ENCODE results near the gene LSM4. TPM values are rescaled to one million over a fixed set of nuclear protein-coding genes. Genes with fewer than 3 reads are reported as not detected.

Gene LSM4
- polyA plus RNA-seq, 1 experiment, result 69.3 TPM

DNA sequence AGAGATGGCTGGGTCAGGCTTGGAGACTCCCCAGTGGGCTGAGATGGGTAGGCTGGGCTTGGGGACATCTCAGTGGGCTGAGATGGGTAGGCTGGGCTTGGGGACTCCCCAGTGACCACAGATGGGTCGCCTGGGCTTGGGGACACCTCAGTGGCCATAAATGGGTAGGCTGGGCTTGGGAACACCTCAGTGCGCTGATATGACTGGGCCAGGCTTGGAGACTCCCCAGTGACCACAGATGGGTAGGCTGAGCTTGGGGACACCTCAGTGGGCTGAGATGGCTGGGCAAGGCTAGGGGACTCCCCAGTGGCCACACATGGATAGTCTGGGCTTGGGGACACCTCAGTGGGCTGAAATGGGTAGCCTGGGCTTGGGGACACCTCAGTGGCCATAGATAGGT, 61.4 kb downstream of the LSM4 start:
- Histone ChIP-seq H3K4me3 (ENCODE audit: low read depth, low read length) (no peak overlapping the region), H3K27ac (ENCODE audit: low read depth, low read length) (no peak overlapping the region), H3K9me3 (ENCODE audit: control insufficient read depth, insufficient read depth, low read length) (no peaks in the 10 kb centered on the region; the same call in 1 of the 2 replicates), H3K27me3 (ENCODE audit: control insufficient read depth, insufficient read depth, low read length) (no peaks in the 10 kb centered on the region)
- ChIA-PET POLR2A (no interaction called here), CTCF (interaction anchor here (1.1 kb wide), 1 partner anchor 11 kb away, joined by 3 read pairs; no protein-coding TSS in a partner anchor)
- no peak for DNase-seq (ENCODE audit: low read depth, low spot score)
- TF ChIP-seq, protein P1, sequence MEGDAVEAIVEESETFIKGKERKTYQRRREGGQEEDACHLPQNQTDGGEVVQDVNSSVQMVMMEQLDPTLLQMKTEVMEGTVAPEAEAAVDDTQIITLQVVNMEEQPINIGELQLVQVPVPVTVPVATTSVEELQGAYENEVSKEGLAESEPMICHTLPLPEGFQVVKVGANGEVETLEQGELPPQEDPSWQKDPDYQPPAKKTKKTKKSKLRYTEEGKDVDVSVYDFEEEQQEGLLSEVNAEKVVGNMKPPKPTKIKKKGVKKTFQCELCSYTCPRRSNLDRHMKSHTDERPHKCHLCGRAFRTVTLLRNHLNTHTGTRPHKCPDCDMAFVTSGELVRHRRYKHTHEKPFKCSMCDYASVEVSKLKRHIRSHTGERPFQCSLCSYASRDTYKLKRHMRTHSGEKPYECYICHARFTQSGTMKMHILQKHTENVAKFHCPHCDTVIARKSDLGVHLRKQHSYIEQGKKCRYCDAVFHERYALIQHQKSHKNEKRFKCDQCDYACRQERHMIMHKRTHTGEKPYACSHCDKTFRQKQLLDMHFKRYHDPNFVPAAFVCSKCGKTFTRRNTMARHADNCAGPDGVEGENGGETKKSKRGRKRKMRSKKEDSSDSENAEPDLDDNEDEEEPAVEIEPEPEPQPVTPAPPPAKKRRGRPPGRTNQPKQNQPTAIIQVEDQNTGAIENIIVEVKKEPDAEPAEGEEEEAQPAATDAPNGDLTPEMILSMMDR (IDR thresholded peaks at IDR 0.05; ENCODE audit: low read depth, low read length), result no peak

DNA sequence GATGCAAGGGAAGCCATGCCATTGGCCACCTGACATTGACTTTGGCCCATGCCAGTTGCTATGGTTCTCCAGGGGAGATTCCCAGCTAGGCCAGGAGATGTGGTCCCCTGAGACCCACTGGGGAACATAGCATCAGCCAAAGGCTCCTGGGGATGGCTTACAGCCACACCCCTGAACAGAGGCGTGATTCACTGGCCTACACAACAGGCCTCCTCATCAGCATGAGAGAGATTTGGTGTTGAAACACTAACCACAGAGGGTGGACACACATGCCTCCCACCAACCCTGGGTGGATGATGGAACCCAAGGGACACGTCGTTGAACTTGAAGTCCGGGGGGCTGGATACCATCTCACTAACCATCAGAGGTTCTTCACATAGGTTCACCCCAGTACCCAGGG, 63.0 kb downstream of the LSM4 start:
- no peak for DNase-seq (ENCODE audit: low read depth, low spot score)
- TF ChIP-seq, protein P1 (IDR thresholded peaks at IDR 0.05; ENCODE audit: low read depth, low read length), result no peak
- Histone ChIP-seq H3K9me3 (ENCODE audit: control insufficient read depth, insufficient read depth, low read length) (no peaks in the 10 kb centered on the region; the same call in 1 of the 2 replicates), H3K27me3 (ENCODE audit: control insufficient read depth, insufficient read depth, low read length) (peaks cover 6% of the 10 kb centered on the region), H3K27ac (ENCODE audit: low read depth, low read length) (no peak overlapping the region), H3K4me3 (ENCODE audit: low read depth, low read length) (no peak overlapping the region)
- ChIA-PET CTCF (no interaction called here), POLR2A (no interaction called here)

DNA sequence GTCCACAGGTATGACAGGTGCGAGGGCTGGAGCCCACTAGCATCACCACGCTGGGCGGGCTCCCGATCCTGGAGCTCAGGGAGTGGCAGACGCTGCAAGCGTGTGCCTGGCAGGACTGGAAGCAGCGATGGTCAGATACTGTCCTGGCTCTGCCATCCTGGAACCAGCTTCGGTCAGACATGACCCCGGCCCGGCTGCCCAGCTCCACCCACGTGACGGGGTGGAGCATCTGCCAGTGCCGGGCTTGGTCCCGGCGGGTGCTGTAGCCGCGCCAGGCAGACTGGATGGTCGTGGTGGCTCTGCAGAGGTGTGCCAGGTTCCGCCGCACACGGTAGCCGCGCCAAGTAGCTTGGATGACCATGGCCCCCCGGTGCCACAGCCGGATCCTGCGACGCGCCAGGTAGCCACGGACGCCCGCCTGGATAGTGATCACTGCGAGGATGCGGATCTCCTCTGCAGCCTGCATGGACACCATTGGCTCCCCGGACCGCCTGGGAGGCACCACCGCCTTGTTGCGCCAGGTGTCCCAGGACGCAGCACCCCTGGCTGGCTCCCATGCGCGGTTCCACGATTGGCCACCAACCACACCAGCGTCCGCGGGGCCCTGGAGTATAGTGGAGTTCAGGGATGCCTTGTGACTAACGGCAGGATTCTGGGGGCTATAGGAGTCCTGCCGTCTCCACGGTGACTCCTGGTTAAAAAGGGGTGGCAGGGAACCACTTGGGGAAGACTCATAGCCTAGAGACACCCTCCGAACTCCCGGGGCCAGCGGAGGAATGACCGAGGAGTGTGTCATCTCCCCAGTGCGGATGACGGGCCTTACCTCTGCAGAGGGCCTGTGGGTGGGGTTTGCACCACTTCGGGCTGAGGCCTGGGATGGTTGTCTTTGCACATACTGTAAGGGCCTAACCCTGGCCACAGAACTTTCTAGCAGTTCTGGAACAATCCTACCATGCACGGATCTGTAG, 65.1 kb downstream of the LSM4 start:
- CTCF ChIA-PET, result interaction anchor here (0.6 kb wide), 1 partner anchor 50 kb away, joined by 3 read pairs; no protein-coding TSS in a partner anchor

More for the DNA sequence above, 65.1 kb downstream of the LSM4 start:
- Histone ChIP-seq H3K9me3 (ENCODE audit: control insufficient read depth, insufficient read depth, low read length) (no peaks in the 10 kb centered on the region; the same call in 1 of the 2 replicates), H3K27ac (ENCODE audit: low read depth, low read length) (no peak overlapping the region), H3K27me3 (ENCODE audit: control insufficient read depth, insufficient read depth, low read length) (peaks cover 21% of the 10 kb centered on the region), H3K4me3 (ENCODE audit: low read depth, low read length) (no peak overlapping the region)
- no peak for DNase-seq (ENCODE audit: low read depth, low spot score)
- TF ChIP-seq, protein P1 (IDR thresholded peaks at IDR 0.05; ENCODE audit: low read depth, low read length), result no peak
- POLR2A ChIA-PET, result no interaction called here

Small RNA genes lying within 50 kb of the gene (small RNA-seq; reads per million reads assigned to genes)
- gene MIR3188 (ENCODE audit: insufficient read length, low read depth) (not detected), gene RN7SL513P (ENCODE audit: insufficient read length, low read depth) (not detected), gene RPL39P38 (ENCODE audit: insufficient read length, low read depth) (not detected)

Other genes starting within 250 kb of the LSM4 start
- 0.05 and 0.14 TPM in 2 replicates for gene IL12RB1, start 236.1 kb downstream of the LSM4 start, polyA plus RNA-seq (2011; rRNA removed)
- 2.1 and 2.5 TPM in 2 replicates for gene MAST3, start 225.3 kb downstream of the LSM4 start, polyA plus RNA-seq (2011; rRNA removed)
- 19.7 and 23.3 TPM in 2 replicates for gene PIK3R2, start 169.9 kb downstream of the LSM4 start, polyA plus RNA-seq (2011; rRNA removed)
- gene IFI30, start 149.3 kb downstream of the LSM4 start, polyA plus RNA-seq (2011; rRNA removed), result 6.9 and 8.1 TPM in 2 replicates
- gene MPV17L2, start 129.9 kb downstream of the LSM4 start, polyA plus RNA-seq (2011; rRNA removed), result 8.2 and 13.4 TPM in 2 replicates
- 2.8 and 6.1 TPM in 2 replicates for gene RAB3A, start 119.0 kb downstream of the LSM4 start, polyA plus RNA-seq (2011; rRNA removed)
- gene PDE4C, start 96.6 kb downstream of the LSM4 start, polyA plus RNA-seq (2011; rRNA removed), result 0.12 and 0.46 TPM in 2 replicates
- gene IQCN, start 48.6 kb downstream of the LSM4 start, polyA plus RNA-seq (2011; rRNA removed), result 0.45 and 0.53 TPM in 2 replicates
- gene JUND, start 41.5 kb downstream of the LSM4 start, polyA plus RNA-seq (2011; rRNA removed), result 48.6 and 67.8 TPM in 2 replicates
- 22.0 and 29.1 TPM in 2 replicates for gene PGPEP1, start 17.5 kb upstream of the LSM4 start, polyA plus RNA-seq (2011; rRNA removed)
- gene GDF15, start 63.1 kb upstream of the LSM4 start, polyA plus RNA-seq (2011; rRNA removed), result 25.0 and 35.9 TPM in 2 replicates
- gene LRRC25, start 74.5 kb upstream of the LSM4 start, polyA plus RNA-seq (2011; rRNA removed), result 0.12 and 0.32 TPM in 2 replicates
- gene SSBP4, start 96.3 kb upstream of the LSM4 start, polyA plus RNA-seq (2011; rRNA removed), result 9.4 and 12.6 TPM in 2 replicates
- 13.3 and 19.2 TPM in 2 replicates for gene ISYNA1, start 115.1 kb upstream of the LSM4 start, polyA plus RNA-seq (2011; rRNA removed)
- gene ELL, start 199.0 kb upstream of the LSM4 start, polyA plus RNA-seq (2011; rRNA removed), result 2.7 and 4.1 TPM in 2 replicates
- gene FKBP8, start 220.5 kb upstream of the LSM4 start, polyA plus RNA-seq (2011; rRNA removed), result 123 and 192 TPM in 2 replicates
- gene KXD1, start 234.8 kb upstream of the LSM4 start, polyA plus RNA-seq (2011; rRNA removed), result 77.3 and 104 TPM in 2 replicates
- 1,723 and 2,315 TPM in 2 replicates for gene UBA52, start 248.8 kb upstream of the LSM4 start, polyA plus RNA-seq (2011; rRNA removed)

Data from AG04450 (cell line).